ENCODE data around the gene NEDD4.
"Not testable (repeated sequence)": the region's sequence is repeated elsewhere in the genome, so short reads cannot be mapped to it uniquely, and the experiment has no call there.

The NEDD4 gene

GRCh38 chr15:55827204-55827603 is 166.2 kb downstream of the NEDD4 start:
- DNase-seq (ENCODE audit: low read depth in 2 of 2): no peak

- DNase-seq (ENCODE audit: low read depth in 2 of 2): no peak
These were observed 168.4 kb downstream of the NEDD4 start for GRCh38 chr15:55824857-55825613.

GRCh38 chr15:55823699-55824340 is 169.6 kb downstream of the NEDD4 start:
- no peak for DNase-seq (ENCODE audit: low read depth in 2 of 2)

GRCh38 chr15:55823191-55823670 is 170.2 kb downstream of the NEDD4 start:
- DNase-seq (ENCODE audit: low read depth in 2 of 2): no peak

GRCh38 chr15:55821740-55822139 is 171.7 kb downstream of the NEDD4 start:
- DNase-seq (ENCODE audit: low read depth in 2 of 2): not testable (repeated sequence)

GRCh38 chr15:55820043-55820442 is 173.4 kb downstream of the NEDD4 start:
- DNase-seq (ENCODE audit: low read depth in 2 of 2): no peak

- no peak for DNase-seq (ENCODE audit: low read depth in 2 of 2)
These were observed 173.9 kb downstream of the NEDD4 start for GRCh38 chr15:55819397-55820034.

GRCh38 chr15:55816017-55816416 is 177.4 kb downstream of the NEDD4 start:
- no peak for DNase-seq (ENCODE audit: low read depth in 2 of 2)

GRCh38 chr15:55802600-55803376 is 190.6 kb downstream of the NEDD4 start:
- DNase-seq (ENCODE audit: low read depth in 2 of 2): no peak

GRCh38 chr15:55800216-55800615 is 193.2 kb downstream of the NEDD4 start:
- DNase-seq (ENCODE audit: low read depth in 2 of 2): no peak

GRCh38 chr15:55799291-55800212 is 193.9 kb downstream of the NEDD4 start:
- DNase-seq (ENCODE audit: low read depth in 2 of 2): no peak

- no peak for DNase-seq (ENCODE audit: low read depth in 2 of 2)
These were observed 197.0 kb downstream of the NEDD4 start for GRCh38 chr15:55796321-55796965.

GRCh38 chr15:55795031-55795430 is 198.4 kb downstream of the NEDD4 start:
- no peak for DNase-seq (ENCODE audit: low read depth in 2 of 2)

- no peak for DNase-seq (ENCODE audit: low read depth in 2 of 2)
These were observed 201.6 kb downstream of the NEDD4 start for GRCh38 chr15:55791551-55792400.

GRCh38 chr15:55789066-55789660 is 204.2 kb downstream of the NEDD4 start:
- peak in 1 of 2 donors; percentile 26 for DNase-seq (ENCODE audit: low read depth in 2 of 2)

- DNase-seq (ENCODE audit: low read depth in 2 of 2): no peak
These were observed 207.1 kb downstream of the NEDD4 start for GRCh38 chr15:55786341-55786740.

GRCh38 chr15:55785593-55785992 is 207.8 kb downstream of the NEDD4 start:
- DNase-seq (ENCODE audit: low read depth in 2 of 2): not testable (repeated sequence)

- DNase-seq (ENCODE audit: low read depth in 2 of 2): no peak
These were observed 209.1 kb downstream of the NEDD4 start for GRCh38 chr15:55784286-55784685.

- no peak for DNase-seq (ENCODE audit: low read depth in 2 of 2)
These were observed 210.5 kb downstream of the NEDD4 start for GRCh38 chr15:55782901-55783300.
